ENCODE data around the gene GCNT2.

GCNT2 gene

DNA sequence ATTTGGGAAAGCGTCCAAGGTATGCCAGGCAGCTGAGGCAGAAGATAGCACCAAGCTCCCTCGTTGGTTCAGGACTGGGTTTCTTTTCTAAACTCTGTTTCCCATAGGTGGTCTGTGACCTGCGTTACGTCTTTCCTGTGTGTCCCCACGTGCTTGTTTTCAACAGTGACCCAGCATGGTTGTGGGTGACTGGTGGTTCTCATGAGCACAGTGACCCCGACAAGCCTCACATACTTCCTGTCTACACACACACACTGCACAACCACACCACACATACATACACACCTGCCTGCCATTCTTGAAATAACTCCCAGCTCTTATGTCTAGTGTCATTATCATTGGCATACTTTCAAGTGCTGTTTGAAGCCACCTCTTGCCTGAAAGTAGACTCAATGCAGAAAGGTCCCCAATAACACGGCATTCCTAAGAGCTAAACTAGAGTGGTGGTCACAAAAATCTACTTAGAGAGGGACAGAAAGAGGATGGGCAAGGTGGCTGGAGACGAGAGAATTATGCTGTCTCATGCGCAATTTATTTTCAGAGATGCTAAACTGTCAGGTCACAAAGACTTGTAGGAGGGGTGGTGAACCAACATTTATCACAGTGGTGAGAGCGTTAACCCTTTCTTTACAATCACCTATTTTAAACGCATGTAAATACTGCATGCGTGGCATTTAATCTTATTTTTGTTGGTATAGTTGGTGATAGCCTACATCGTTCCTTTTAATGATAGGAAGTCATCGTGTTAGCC lies 66.7 kb downstream of the GCNT2 start:
- in situ Hi-C loops (cut with MboI; ENCODE audit: low sequenced_read_pairs, unreplicated experiment) = no loop called here
- TF ChIP-seq, protein P1, sequence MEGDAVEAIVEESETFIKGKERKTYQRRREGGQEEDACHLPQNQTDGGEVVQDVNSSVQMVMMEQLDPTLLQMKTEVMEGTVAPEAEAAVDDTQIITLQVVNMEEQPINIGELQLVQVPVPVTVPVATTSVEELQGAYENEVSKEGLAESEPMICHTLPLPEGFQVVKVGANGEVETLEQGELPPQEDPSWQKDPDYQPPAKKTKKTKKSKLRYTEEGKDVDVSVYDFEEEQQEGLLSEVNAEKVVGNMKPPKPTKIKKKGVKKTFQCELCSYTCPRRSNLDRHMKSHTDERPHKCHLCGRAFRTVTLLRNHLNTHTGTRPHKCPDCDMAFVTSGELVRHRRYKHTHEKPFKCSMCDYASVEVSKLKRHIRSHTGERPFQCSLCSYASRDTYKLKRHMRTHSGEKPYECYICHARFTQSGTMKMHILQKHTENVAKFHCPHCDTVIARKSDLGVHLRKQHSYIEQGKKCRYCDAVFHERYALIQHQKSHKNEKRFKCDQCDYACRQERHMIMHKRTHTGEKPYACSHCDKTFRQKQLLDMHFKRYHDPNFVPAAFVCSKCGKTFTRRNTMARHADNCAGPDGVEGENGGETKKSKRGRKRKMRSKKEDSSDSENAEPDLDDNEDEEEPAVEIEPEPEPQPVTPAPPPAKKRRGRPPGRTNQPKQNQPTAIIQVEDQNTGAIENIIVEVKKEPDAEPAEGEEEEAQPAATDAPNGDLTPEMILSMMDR (IDR thresholded peaks at IDR 0.05; ENCODE audit: borderline replicate concordance, control extremely low read depth, extremely low read depth, insufficient read depth, missing control alignments) = no peak
- DNase-seq (ENCODE audit: low spot score) = no peak

GRCh38 chr6:10588562-10589428 lies 67.6 kb downstream of the GCNT2 start:
- in situ Hi-C loops (cut with MboI; ENCODE audit: low sequenced_read_pairs, unreplicated experiment) = no loop called here
- DNase-seq (ENCODE audit: low spot score) = no peak
- TF ChIP-seq, protein P1 (IDR thresholded peaks at IDR 0.05; ENCODE audit: borderline replicate concordance, control extremely low read depth, extremely low read depth, insufficient read depth, missing control alignments) = no peak

- TF ChIP-seq, protein P1 (IDR thresholded peaks at IDR 0.05; ENCODE audit: borderline replicate concordance, control extremely low read depth, extremely low read depth, insufficient read depth, missing control alignments) = no peak
- no peak for DNase-seq (ENCODE audit: low spot score)
- in situ Hi-C loops (cut with MboI; ENCODE audit: low sequenced_read_pairs, unreplicated experiment) = no loop called here
Measured at GRCh38 chr6:10589429-10589727, 68.2 kb downstream of the GCNT2 start.

DNA sequence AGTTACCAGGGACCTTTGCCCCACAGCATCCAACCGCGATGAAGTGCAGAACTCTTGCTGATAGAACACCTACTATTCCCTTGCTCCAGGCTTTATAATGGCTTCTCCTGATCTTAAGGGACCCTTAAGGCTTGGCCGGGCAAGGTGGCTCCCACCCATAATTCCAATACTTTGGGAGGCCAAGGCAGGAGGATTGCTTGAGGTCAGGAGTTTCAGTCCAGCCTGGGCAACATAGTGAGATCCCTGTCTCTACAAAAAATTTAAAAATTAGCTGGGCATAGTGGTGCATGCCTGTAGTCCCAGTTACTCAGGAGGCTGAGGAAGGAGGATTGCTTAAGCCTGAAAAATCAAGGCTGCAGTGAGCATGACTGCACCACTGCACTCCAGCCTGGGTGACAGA lies 68.8 kb downstream of the GCNT2 start:
- TF ChIP-seq, protein P1 (IDR thresholded peaks at IDR 0.05; ENCODE audit: borderline replicate concordance, control extremely low read depth, extremely low read depth, insufficient read depth, missing control alignments) = no peak
- in situ Hi-C loops (cut with MboI; ENCODE audit: low sequenced_read_pairs, unreplicated experiment) = no loop called here
- DNase-seq (ENCODE audit: low spot score) = no peak

- DNase-seq (ENCODE audit: low spot score) = no peak
Measured at GRCh38 chr6:10591422-10592160, 70.4 kb downstream of the GCNT2 start.

More at GRCh38 chr6:10591422-10592160, 70.4 kb downstream of the GCNT2 start:
- TF ChIP-seq, protein P1 (IDR thresholded peaks at IDR 0.05; ENCODE audit: borderline replicate concordance, control extremely low read depth, extremely low read depth, insufficient read depth, missing control alignments) = no peak
- in situ Hi-C loops (cut with MboI; ENCODE audit: low sequenced_read_pairs, unreplicated experiment) = no loop called here
